A673 (cell line): ENCODE measurements around the gene API5.

Experiments
- CTCF ChIP-seq: fragments of 300-800, 200-600 bp; sonication (generic); conservative IDR thresholded peaks from 2 replicates; pipeline ENCODE4 v1.5.1; 2017; ENCODE audit warnings: low read depth, mild to moderate bottlenecking, antibody characterized with exemption, low read length, moderate library complexity, mixed read lengths
- EZH2 ChIP-seq: fragments of 200-600 bp; sonication (generic); IDR thresholded peaks from 2 replicates; pipeline ENCODE4 v1.6.1; 2017; ENCODE audit warnings: borderline replicate concordance, low read depth, mild to moderate bottlenecking, mixed read lengths, antibody characterized with exemption, low read length; ENCODE audit not compliant: poor library complexity, severe bottlenecking

GRCh38 chr11:43366677-43367076, 54.9 kb downstream of the API5 start:
- TF ChIP-seq CTCF, result no peak
- no peak for TF ChIP-seq EZH2
